C4-2B (cell line): ENCODE measurements around the gene SLC35A3.

Experiments used
- ZFX ChIP-seq: fragments of 450-650 bp; IDR thresholded peaks from 2 replicates; pipeline ENCODE4 v1.6.1; 2017
- TF ChIP-seq, protein P1 (sequence below): fragments of 450-650 bp; conservative IDR thresholded peaks from 2 replicates; pipeline ENCODE4 v1.5.1; 2017; ENCODE audit warnings: mild to moderate bottlenecking

DNA sequence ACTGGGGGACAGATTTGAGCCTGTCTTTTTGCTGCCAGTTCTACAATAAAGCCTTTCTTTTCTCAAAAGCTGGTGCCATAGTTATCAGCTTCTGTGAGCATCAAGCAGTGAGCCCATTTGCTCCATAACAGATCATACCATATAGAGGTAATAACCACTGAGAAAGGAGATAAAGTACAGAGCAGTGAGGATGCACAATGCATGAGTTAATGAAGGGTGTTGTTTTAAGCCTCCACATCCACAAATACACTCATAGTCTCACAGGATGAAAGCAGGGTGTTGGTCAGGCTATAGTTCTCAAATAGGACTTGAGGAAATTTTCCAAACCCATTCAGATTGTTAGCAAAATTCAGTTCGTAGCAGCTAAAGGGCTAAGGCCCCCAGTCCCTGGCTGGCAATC is 25.6 kb upstream of the SLC35A3 start:
- TF ChIP-seq, protein P1, sequence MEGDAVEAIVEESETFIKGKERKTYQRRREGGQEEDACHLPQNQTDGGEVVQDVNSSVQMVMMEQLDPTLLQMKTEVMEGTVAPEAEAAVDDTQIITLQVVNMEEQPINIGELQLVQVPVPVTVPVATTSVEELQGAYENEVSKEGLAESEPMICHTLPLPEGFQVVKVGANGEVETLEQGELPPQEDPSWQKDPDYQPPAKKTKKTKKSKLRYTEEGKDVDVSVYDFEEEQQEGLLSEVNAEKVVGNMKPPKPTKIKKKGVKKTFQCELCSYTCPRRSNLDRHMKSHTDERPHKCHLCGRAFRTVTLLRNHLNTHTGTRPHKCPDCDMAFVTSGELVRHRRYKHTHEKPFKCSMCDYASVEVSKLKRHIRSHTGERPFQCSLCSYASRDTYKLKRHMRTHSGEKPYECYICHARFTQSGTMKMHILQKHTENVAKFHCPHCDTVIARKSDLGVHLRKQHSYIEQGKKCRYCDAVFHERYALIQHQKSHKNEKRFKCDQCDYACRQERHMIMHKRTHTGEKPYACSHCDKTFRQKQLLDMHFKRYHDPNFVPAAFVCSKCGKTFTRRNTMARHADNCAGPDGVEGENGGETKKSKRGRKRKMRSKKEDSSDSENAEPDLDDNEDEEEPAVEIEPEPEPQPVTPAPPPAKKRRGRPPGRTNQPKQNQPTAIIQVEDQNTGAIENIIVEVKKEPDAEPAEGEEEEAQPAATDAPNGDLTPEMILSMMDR = no peak
- TF ChIP-seq ZFX = no peak
